Fibroblast of the aortic adventitia (primary cell): ENCODE results near the gene SPEG. TPM values are rescaled to one million over a fixed set of nuclear protein-coding genes. Genes with fewer than 3 reads are reported as not detected.

Source experiments
- DNase-seq: peaks from one replicate; pipeline ENCODE4 v3.0.0-alpha.2; 2010; ENCODE audit warnings: low read depth
- H3K4me3 ChIP-seq: 2 replicates; pipeline ENCODE4 v1.5.1; 2011; ENCODE audit warnings: low read depth, mild to moderate bottlenecking, control low read depth, low read length, moderate library complexity
- total RNA-seq: library from RNA; depleted of rRNA; stranded (reverse); fragments of >200 nt; gene quantifications from 2 replicates; pipeline ENCODE4 v1.2.3, GENCODE V29; 2012; ENCODE audit warnings: low replicate concordance
- TF ChIP-seq, protein P1 (sequence below): IDR thresholded peaks from 2 replicates; pipeline ENCODE4 v1.5.1; 2011; ENCODE audit warnings: mild to moderate bottlenecking, low read length, control low read depth, inconsistent platforms; ENCODE audit not compliant: insufficient read depth

Gene SPEG
- total RNA-seq, 1 donor, result 22.7 TPM

DNA sequence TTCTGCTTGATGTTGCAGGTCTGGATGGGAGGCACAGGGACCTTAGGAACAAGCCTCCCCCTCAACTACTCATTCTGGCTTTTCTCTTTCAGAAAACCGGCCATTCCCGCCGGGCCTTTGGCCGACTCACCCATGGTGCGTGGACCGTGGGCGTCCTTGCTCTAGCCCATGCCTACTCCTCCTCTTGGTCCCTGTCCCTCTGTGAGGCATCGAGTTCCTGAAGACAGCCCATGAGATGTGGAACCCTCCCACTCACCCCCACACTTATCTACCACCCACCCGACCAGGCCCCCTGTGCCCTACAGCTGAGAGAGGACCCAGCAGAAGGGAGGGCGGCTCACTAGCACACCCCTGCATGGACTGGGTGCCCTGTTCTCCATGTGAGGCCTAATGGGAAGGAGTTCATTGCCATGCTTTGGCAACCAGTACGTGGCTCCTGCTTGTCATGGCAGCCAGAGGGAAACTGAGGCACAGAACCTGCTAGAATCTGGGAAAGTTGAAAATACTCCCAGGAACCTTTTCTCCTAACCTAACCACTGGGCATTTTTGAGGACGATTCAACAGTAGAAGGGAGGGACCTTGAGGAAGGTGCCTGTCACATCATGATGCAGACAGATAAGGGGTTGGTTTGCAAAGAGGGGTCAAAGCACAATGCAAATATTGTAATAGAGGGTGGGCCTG lies 8.5 kb downstream of the SPEG start:
- TF ChIP-seq, protein P1, sequence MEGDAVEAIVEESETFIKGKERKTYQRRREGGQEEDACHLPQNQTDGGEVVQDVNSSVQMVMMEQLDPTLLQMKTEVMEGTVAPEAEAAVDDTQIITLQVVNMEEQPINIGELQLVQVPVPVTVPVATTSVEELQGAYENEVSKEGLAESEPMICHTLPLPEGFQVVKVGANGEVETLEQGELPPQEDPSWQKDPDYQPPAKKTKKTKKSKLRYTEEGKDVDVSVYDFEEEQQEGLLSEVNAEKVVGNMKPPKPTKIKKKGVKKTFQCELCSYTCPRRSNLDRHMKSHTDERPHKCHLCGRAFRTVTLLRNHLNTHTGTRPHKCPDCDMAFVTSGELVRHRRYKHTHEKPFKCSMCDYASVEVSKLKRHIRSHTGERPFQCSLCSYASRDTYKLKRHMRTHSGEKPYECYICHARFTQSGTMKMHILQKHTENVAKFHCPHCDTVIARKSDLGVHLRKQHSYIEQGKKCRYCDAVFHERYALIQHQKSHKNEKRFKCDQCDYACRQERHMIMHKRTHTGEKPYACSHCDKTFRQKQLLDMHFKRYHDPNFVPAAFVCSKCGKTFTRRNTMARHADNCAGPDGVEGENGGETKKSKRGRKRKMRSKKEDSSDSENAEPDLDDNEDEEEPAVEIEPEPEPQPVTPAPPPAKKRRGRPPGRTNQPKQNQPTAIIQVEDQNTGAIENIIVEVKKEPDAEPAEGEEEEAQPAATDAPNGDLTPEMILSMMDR, result no peak
- H3K4me3 ChIP-seq, result peak overlapping the region; percentile 70
- DNase-seq, result no peak

DNA sequence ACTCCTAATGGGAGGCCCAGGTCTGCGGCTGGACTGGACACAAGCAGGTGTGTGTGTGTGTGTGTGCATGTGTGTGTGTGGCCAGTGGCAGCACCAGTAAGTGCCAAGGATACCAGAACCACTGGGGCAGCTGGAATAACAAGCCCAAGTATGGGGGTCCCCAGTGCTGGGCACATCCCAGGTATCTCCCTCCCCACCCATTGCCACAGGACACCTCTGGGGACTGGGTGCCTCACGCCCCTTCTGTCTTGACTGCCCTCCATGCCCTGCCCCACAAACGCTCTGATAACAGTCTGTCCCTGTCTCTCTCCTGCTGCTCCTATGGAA lies 9.0 kb downstream of the SPEG start:
- TF ChIP-seq, protein P1, result no peak
- DNase-seq, result no peak
- H3K4me3 ChIP-seq, result no peak overlapping the region

DNA sequence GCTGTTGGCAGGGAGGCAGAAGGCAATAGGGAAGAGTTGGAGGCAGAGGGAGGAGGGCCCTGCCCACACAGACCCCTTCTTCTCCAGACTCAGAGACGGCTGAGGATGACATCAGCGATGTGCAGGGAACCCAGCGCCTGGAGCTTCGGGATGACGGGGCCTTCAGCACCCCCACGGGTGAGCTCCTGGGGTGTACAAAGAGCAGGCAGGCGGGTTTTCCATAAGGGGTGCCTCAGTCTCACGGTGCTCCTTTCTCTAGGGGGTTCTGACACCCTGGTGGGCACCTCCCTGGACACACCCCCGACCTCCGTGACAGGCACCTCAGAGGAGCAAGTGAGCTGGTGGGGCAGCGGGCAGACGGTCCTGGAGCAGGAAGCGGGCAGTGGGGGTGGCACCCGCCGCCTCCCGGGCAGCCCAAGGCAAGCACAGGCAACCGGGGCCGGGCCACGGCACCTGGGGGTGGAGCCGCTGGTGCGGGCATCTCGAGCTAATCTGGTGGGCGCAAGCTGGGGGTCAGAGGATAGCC lies 10.0 kb downstream of the SPEG start:
- TF ChIP-seq, protein P1, result no peak
- no peak for DNase-seq
- H3K4me3 ChIP-seq, result no peak overlapping the region

DNA sequence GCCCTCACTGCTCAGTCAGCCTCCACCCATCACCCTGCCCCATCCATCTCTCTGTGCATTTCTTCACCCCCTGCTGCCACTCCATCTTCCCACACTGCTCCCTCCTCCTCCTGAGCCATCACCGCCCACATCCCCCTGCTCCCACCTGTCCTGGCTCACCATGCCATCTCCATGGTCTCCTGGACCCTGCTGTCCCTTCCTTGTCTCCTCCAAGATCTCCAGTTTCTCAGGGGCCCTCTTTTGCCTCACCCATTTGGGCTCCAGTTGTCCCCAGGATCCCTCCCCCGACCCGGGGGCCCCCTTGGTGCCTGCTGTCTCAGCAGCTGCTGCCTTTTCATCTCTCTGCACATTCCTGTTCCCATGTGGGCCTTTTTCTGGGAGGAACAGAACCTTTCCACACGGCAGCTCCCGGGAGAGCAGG lies 10.6 kb downstream of the SPEG start:
- DNase-seq, result no peak
- TF ChIP-seq, protein P1, result no peak
- no peak overlapping the region for H3K4me3 ChIP-seq

DNA sequence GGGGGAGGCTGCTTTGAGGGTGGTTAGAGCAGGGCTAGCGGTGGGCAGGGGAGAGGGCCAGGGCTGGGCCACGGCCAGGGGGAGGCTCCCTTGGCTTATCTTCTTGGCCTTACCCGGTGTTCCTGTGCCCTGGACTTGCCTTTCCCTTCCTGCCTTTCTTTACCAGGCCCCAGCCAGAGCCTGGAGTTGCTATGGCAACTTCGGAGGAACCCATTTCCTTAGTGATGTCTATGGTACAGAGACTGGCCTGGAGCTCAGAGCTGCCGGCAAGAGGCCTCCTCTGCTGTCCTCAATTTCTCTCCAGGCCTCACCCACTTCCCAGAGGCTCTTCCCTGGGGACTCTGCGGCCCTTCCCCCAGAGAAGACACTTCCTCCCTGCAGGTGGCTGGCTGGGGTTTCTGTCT lies 11.5 kb downstream of the SPEG start:
- no peak overlapping the region for H3K4me3 ChIP-seq
- TF ChIP-seq, protein P1, result no peak
- DNase-seq, result peak; percentile 69

DNA sequence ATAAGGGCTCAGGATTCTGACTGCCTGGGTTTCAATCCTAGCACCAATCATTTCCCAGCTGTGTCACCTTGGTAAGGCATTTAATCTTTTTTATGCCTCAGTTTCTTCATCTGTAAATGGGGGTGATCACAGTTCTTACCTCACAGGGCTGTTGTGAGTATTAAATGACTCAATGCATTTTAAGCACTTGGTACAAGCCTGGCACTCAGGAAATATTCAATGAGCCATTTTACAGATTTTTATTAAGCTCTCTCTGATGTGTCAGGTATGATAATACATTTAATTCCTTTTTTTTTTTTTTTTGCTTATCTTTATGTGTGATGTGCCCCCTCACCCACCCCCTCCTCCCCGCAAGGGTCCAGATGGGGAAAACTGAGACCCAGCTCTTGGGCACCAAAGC lies 12.0 kb downstream of the SPEG start:
- TF ChIP-seq, protein P1, result no peak
- H3K4me3 ChIP-seq, result no peak overlapping the region
- no peak for DNase-seq
